Ovary (tissue), 3 donors: Measurements from ENCODE around the gene RARRES1.

Experiments
- CTCF ChIP-seq, 3 donors: fragments of 450-650 bp in 2 of 3; fragments of 200-600 bp in 1 of 3; IDR thresholded peaks; one replicate each; pipeline versions ENCODE4 v1.5.1 to v1.8.0; 2016 to 2022; ENCODE audit warnings: antibody characterized with exemption in 3 of 3, mild to moderate bottlenecking in 1 of 3
- EP300 ChIP-seq: sonication (generic); formaldehyde crosslinking; IDR thresholded peaks from one replicate; pipeline ENCODE4 v1.6.1; 2017; ENCODE audit warnings: antibody characterized with exemption
- donor health status: DM: no; HTN: no; CAD: no.

GRCh38 chr3:158739078-158739477 lies 6.8 kb upstream of the RARRES1 start:
- TF ChIP-seq CTCF (IDR thresholded peaks at IDR 0.05) (no peak), EP300 (no peak)
